ENCODE measurements around the gene WIPF1.
A peak's percentile ranks its signal among the peaks of the same experiment; 100 is the strongest.

The WIPF1 gene

GRCh38 chr2:174631009-174631981 is 33.7 kb upstream of the WIPF1 start:
- Mint-ChIP-seq H3K27me3 (ENCODE audit: low read depth, poor library complexity) (no peaks in the 10 kb centered on the region), H3K4me3 (no peak overlapping the region), H3K36me3 (ENCODE audit: low read depth) (peaks cover 30% of the 10 kb centered on the region), H3K4me1 (peaks cover 35% of the 10 kb centered on the region), H3K27ac (no peak overlapping the region), H3K9me3 (no peaks in the 10 kb centered on the region)
- TF ChIP-seq CTCF (IDR thresholded peaks at IDR 0.05) = no peak
- no peak for DNase-seq

- no peak for TF ChIP-seq CTCF (IDR thresholded peaks at IDR 0.05)
- peaks cover 33% of the 10 kb centered on the region for H3K4me1 Mint-ChIP-seq
Measured at GRCh38 chr2:174630107-174630506, 32.5 kb upstream of the WIPF1 start.

GRCh38 chr2:174629506-174629905 is 31.9 kb upstream of the WIPF1 start:
- peak overlapping the region; percentile 8 for H3K27ac Mint-ChIP-seq

More at GRCh38 chr2:174630107-174630506, 32.5 kb upstream of the WIPF1 start:
- DNase-seq = no peak
- no peak overlapping the region for H3K4me3 Mint-ChIP-seq
- H3K36me3 Mint-ChIP-seq (ENCODE audit: low read depth) = peaks cover 31% of the 10 kb centered on the region
- no peaks in the 10 kb centered on the region for H3K9me3 Mint-ChIP-seq
- no peak overlapping the region for H3K27ac Mint-ChIP-seq
- H3K27me3 Mint-ChIP-seq (ENCODE audit: low read depth, poor library complexity) = no peaks in the 10 kb centered on the region

GRCh38 chr2:174628528-174629169 is 31.0 kb upstream of the WIPF1 start:
- TF ChIP-seq CTCF (IDR thresholded peaks at IDR 0.05) = no peak

More at GRCh38 chr2:174629506-174629905, 31.9 kb upstream of the WIPF1 start:
- Mint-ChIP-seq H3K9me3 (no peaks in the 10 kb centered on the region), H3K4me3 (no peak overlapping the region), H3K4me1 (peaks cover 27% of the 10 kb centered on the region), H3K27me3 (ENCODE audit: low read depth, poor library complexity) (no peaks in the 10 kb centered on the region), H3K36me3 (ENCODE audit: low read depth) (peaks cover 31% of the 10 kb centered on the region)
- TF ChIP-seq CTCF (IDR thresholded peaks at IDR 0.05) = no peak
- DNase-seq = no peak

GRCh38 chr2:174627216-174627615 is 29.6 kb upstream of the WIPF1 start:
- H3K9me3 Mint-ChIP-seq = no peaks in the 10 kb centered on the region
- H3K4me3 Mint-ChIP-seq = no peak overlapping the region
- TF ChIP-seq CTCF (IDR thresholded peaks at IDR 0.05) = no peak
- no peak for DNase-seq
- no peak overlapping the region for H3K27ac Mint-ChIP-seq
- H3K36me3 Mint-ChIP-seq (ENCODE audit: low read depth) = peaks cover 26% of the 10 kb centered on the region
- H3K4me1 Mint-ChIP-seq = peaks cover 13% of the 10 kb centered on the region
- H3K27me3 Mint-ChIP-seq (ENCODE audit: low read depth, poor library complexity) = peaks cover 3% of the 10 kb centered on the region

More at GRCh38 chr2:174628528-174629169, 31.0 kb upstream of the WIPF1 start:
- H3K27me3 Mint-ChIP-seq (ENCODE audit: low read depth, poor library complexity) = peaks cover 2% of the 10 kb centered on the region
- no peak for DNase-seq
- H3K36me3 Mint-ChIP-seq (ENCODE audit: low read depth) = peaks cover 31% of the 10 kb centered on the region
- no peaks in the 10 kb centered on the region for H3K9me3 Mint-ChIP-seq
- H3K4me3 Mint-ChIP-seq = no peak overlapping the region
- peaks cover 26% of the 10 kb centered on the region for H3K4me1 Mint-ChIP-seq
- H3K27ac Mint-ChIP-seq = no peak overlapping the region
